GF-D8 (cell line): ENCODE data around the gene SERINC1.

Source experiments
- DNase-seq: peaks from one replicate; lab custom pipeline; 2025; lab: John Stamatoyannopoulos, UW

The SERINC1 gene

DNA sequence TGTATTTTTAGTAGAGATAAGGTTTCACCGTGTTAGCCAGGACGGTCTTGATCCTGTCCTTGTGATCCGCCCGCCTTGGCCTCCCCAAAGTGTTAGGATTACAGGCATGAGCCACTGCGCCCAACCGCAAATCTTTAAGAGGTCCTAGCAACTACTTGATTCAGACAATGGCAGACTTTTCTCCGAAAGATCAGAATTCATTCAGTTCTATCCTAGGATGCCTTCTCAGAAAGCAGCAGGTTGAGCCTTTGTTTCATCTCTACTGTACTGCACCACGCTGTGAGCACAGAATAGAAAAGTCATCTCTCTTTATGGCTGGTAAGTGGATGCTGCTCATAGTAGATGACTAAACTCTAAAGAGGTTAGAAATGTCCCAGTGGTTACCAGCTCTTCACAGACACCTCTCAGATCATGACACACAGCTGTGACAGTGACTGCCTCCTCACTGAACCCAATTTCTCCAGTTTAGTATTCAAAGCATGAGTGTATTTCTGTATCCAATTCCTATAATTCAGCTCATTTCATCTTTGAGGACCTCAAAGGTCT is 78.2 kb downstream of the SERINC1 start:
- no peak for DNase-seq
